GM12878 (cell line): Measurements from ENCODE around the gene ANXA3. TPM values are rescaled to one million over a fixed set of nuclear protein-coding genes. Genes with fewer than 3 reads are reported as not detected.

Experiments used
- ATAC-seq: fragments of 200-7000 bp; cut with Tn5 transposase; 3 replicates; pipeline ENCODE4 v1.9.1; 2020; ENCODE audit warnings: mild to moderate bottlenecking, moderate library complexity
- BruUV-seq: library from RNA; stranded (reverse); fragments of 400-500 nt; replicated peaks from 2 replicates; lab custom pipeline; 2021; lab: Mats Ljungman, UMichigan
- CTCF ChIA-PET: fragments of 300-600 bp; sonication (Branson Sonifier 250); formaldehyde crosslinking; extraction: SDS; loops from one replicate; lab custom pipeline; 2021; ENCODE audit warnings: inconsistent platforms; lab: Yijun Ruan, JAX
- POLR2A ChIA-PET: fragments of 350-600 bp; formaldehyde crosslinking; extraction: SDS; loops from one replicate; lab custom pipeline; 2021; ENCODE audit warnings: inconsistent platforms; lab: Charles Lee
- RAD21 ChIA-PET: fragments of 300-600 bp; sonication (Branson Sonifier 250); formaldehyde crosslinking; loops from one replicate; lab custom pipeline; 2023; ENCODE audit warnings: antibody characterized with exemption; ENCODE audit not compliant: unreplicated experiment; lab: Charles Lee
- SMC1A ChIA-PET: fragments of 300-600 bp; sonication (Branson Sonifier 250); formaldehyde crosslinking; loops from one replicate; lab custom pipeline; 2023; ENCODE audit not compliant: unreplicated experiment, uncharacterized antibody; lab: Charles Lee
- DNase-seq: peaks from one replicate; pipeline ENCODE4 v3.0.0-alpha.2; 2011; ENCODE audit warnings: low read depth, low spot score
- FAIRE-seq: peaks from 3 replicates; lab custom pipeline; 2011; peaks lifted over from hg19 to GRCh38; lab: Jason Lieb, UNC
- H2AFZ ChIP-seq: 2 replicates; pipeline ENCODE4 v1.6.0; 2011; ENCODE audit warnings: low read depth, low read length, control low read depth; ENCODE audit not compliant: control insufficient read depth
- H3K27ac ChIP-seq: 2 replicates; pipeline ENCODE4 v1.5.1; 2011; ENCODE audit warnings: control low read depth; ENCODE audit not compliant: control insufficient read depth, insufficient read depth
- H3K27me3 ChIP-seq, 2 experiments: replicated peaks in 1 of 2; 2 replicates each; pipeline versions ENCODE4 v1.6.0 to v1.6.1; 2011; ENCODE audit warnings: low read length in 1 of 2; ENCODE audit not compliant: control insufficient read depth in 2 of 2, insufficient read depth in 2 of 2
- H3K36me3 ChIP-seq, 2 experiments: 2 replicates each; pipeline ENCODE4 v1.5.1; 2011; ENCODE audit warnings: low read length in 1 of 2; ENCODE audit not compliant: control insufficient read depth in 2 of 2, insufficient read depth in 2 of 2
- H3K4me1 ChIP-seq: 2 replicates; pipeline ENCODE4 v1.6.1; 2011; ENCODE audit warnings: mild to moderate bottlenecking, low read length, moderate library complexity, mixed read lengths; ENCODE audit not compliant: control insufficient read depth, insufficient read depth
- H3K4me2 ChIP-seq: 2 replicates; pipeline ENCODE4 v1.6.0; 2011; ENCODE audit warnings: control low read depth; ENCODE audit not compliant: control insufficient read depth, insufficient read depth
- H3K4me3 ChIP-seq: fragments of 200-600 bp; sonication (generic); 2 replicates; pipeline ENCODE4 v1.5.1; 2016
- H3K79me2 ChIP-seq: 2 replicates; pipeline ENCODE4 v1.6.0; 2011; ENCODE audit warnings: low read length; ENCODE audit not compliant: control insufficient read depth, insufficient read depth
- H3K9ac ChIP-seq: 2 replicates; pipeline ENCODE4 v1.8.0; 2011; ENCODE audit warnings: low read length, control low read depth, mixed read lengths; ENCODE audit not compliant: control insufficient read depth, insufficient read depth
- H3K9me3 ChIP-seq: replicated peaks from 3 replicates; pipeline ENCODE4 v1.5.1; 2011; ENCODE audit warnings: mild to moderate bottlenecking, low read length; ENCODE audit not compliant: control insufficient read depth, insufficient read depth
- H4K20me1 ChIP-seq: 2 replicates; pipeline ENCODE4 v1.6.0; 2011; ENCODE audit not compliant: control insufficient read depth, insufficient read depth
- ATF7 ChIP-seq: fragments of 450-650 bp; IDR thresholded peaks from 2 replicates; pipeline ENCODE4 v1.6.1; 2016; ENCODE audit warnings: low read depth, mild to moderate bottlenecking
- BACH1 ChIP-seq: fragments of 450-650 bp; IDR thresholded peaks from 2 replicates; pipeline ENCODE4 v1.6.1; 2017; ENCODE audit warnings: mild to moderate bottlenecking, borderline replicate concordance
- CTCF ChIP-seq, 3 experiments: IDR thresholded peaks in 2 of 3; conservative IDR thresholded peaks in 1 of 3; 2 replicates each; pipeline ENCODE4 v1.5.1; 2011; ENCODE audit warnings: low read depth in 3 of 3, low read length in 3 of 3, mild to moderate bottlenecking in 3 of 3, control low read depth in 2 of 3, moderate library complexity in 2 of 3, inconsistent platforms in 1 of 3, mixed read lengths in 1 of 3; ENCODE audit not compliant: control insufficient read depth in 2 of 3, insufficient read depth in 1 of 3; ENCODE audit errors: extremely low read depth in 1 of 3
- KDM1A ChIP-seq: fragments of 200-600 bp; sonication (generic); IDR thresholded peaks from 2 replicates; pipeline ENCODE4 v1.6.1; 2016; ENCODE audit warnings: borderline replicate concordance
- MEF2B ChIP-seq: fragments of 450-650 bp; IDR thresholded peaks from 2 replicates; pipeline ENCODE4 v1.6.1; 2018; ENCODE audit warnings: mild to moderate bottlenecking, moderate library complexity; ENCODE audit not compliant: partially characterized antibody, poor library complexity, severe bottlenecking
- NFYB ChIP-seq: IDR thresholded peaks from 2 replicates; pipeline ENCODE4 v1.6.1; 2011; ENCODE audit warnings: low read depth, mild to moderate bottlenecking, low read length, improper control_type of control experiment, moderate library complexity; ENCODE audit not compliant: insufficient read depth
- RAD21 ChIP-seq: IDR thresholded peaks from 2 replicates; pipeline ENCODE4 v1.6.1; 2011; ENCODE audit warnings: mild to moderate bottlenecking, low read depth, low read length, moderate library complexity; ENCODE audit not compliant: insufficient read depth
- SIX5 ChIP-seq: IDR thresholded peaks from 2 replicates; pipeline ENCODE4 v1.6.1; 2011; ENCODE audit warnings: mild to moderate bottlenecking, low read depth, low read length, moderate library complexity; ENCODE audit not compliant: severe bottlenecking
- SP1 ChIP-seq: IDR thresholded peaks from one replicate; pipeline ENCODE4 v1.6.1; 2011; ENCODE audit warnings: low read depth, low read length
- TBL1XR1 ChIP-seq: IDR thresholded peaks from 2 replicates; pipeline ENCODE4 v1.6.1; 2012; ENCODE audit warnings: low read depth, low read length, improper control_type of control experiment
- WGBS: methylation state at CpG from one replicate; pipeline ENCODE4 v1.1.6; 2016; ENCODE audit warnings: low lambda C conversion rate; ENCODE audit not compliant: insufficient replicate concordance, insufficient coverage; ENCODE audit errors: missing lambda C conversion rate; 5-methylcytosine and 5-hydroxymethylcytosine counted together
- in situ Hi-C: fragments of 300-500 bp; cut with MboI; formaldehyde crosslinking; loops from 9 replicates; pipeline ENCODE4 v1.14.3; 2018; ENCODE audit warnings: mixed read lengths
- intact Hi-C: fragments of 100-400 bp; cut with micrococcal nuclease; formaldehyde crosslinking; loops from one replicate; pipeline ENCODE4 v1.14.2; 2022; ENCODE audit not compliant: unreplicated experiment
- polyA plus RNA-seq, 11 experiments: library from polyadenylated mRNA; depleted of rRNA in 4 of 11; unstranded in 6 of 11; stranded (reverse) in 5 of 11; fragments of >200 nt; fragmentation: Nextera tagmentation in 4 of 11; fragmentation: Illumina TruSeq in 1 of 11; extraction: Ambion mirVana in 4 of 11; extraction: Trizol in 1 of 11; gene quantifications; 1 replicate in 1 of 11; 2 replicates in 10 of 11; pipeline versions ENCODE4 v1.2.1 to v1.2.3, GENCODE V29; 2011 to 2016; ENCODE audit warnings: inconsistent platforms in 2 of 11, missing spikeins in 2 of 11, low read depth in 1 of 11
- total RNA-seq, 4 experiments: library from RNA; depleted of rRNA in 3 of 4; stranded (reverse); fragments of >200 nt in 3 of 4; fragmentation: Illumina TruSeq in 1 of 4; extraction: Trizol in 1 of 4; gene quantifications; 2 replicates each; pipeline versions ENCODE4 v1.2.1 to v1.2.3, GENCODE V29; 2013 to 2021
- TF ChIP-seq, protein P1 (sequence below): IDR thresholded peaks from 2 replicates; pipeline ENCODE4 v1.6.1; 2012; ENCODE audit warnings: low read depth, low read length, improper control_type of control experiment

The ANXA3 gene
- total and polyA plus RNA-seq, 10 of the 15 experiments (the other 5 are each of a cell fraction or from before 2014, with no cell fraction given): 0.28 to 14.7 (median 0.91) TPM

- WGBS: 69% methylated on average over 2 of the region's 2 CpGs
- FAIRE-seq: no peak
- Histone ChIP-seq H3K4me1 (peaks cover 14% of the 10 kb centered on the region), H2AFZ (no peak overlapping the region), H3K4me2 (no peak overlapping the region), H3K79me2 (no peaks in the 10 kb centered on the region), H3K27ac (no peak overlapping the region), H3K36me3 (no peaks in the 10 kb centered on the region), H4K20me1 (no peaks in the 10 kb centered on the region), H3K4me3 (no peak overlapping the region), H3K27me3 (no peaks in the 10 kb centered on the region), H3K9ac (no peak overlapping the region), H3K9me3 (no peaks in the 10 kb centered on the region)
- CTCF ChIA-PET: interaction anchor here (0.6 to 8.3 kb wide), 7 partner anchors 14 to 215 kb away, joined by 3 to 101 read pairs (median 4); no protein-coding TSS in a partner anchor
- no peak for ATAC-seq
- BruUV-seq: no TSS peak
- in situ Hi-C loops: no loop called here
- intact Hi-C loops: no loop called here
- TF ChIP-seq ATF7 (no peak), TBL1XR1 (no peak), KDM1A (no peak), SP1 (no peak), RAD21 (no peak), CTCF (IDR thresholded peaks at IDR 0.05 in 2 of 3, conservative IDR thresholded peaks at IDR 0.05 in 1 of 3; ENCODE audit: control insufficient read depth in 2 of 3, extremely low read depth in 1 of 3, insufficient read depth in 1 of 3, low read depth in 3 of 3, low read length in 3 of 3) (no peak), NFYB (no peak), SIX5 (no peak), BACH1 (no peak), MEF2B (no peak)
- TF ChIP-seq, protein P1, sequence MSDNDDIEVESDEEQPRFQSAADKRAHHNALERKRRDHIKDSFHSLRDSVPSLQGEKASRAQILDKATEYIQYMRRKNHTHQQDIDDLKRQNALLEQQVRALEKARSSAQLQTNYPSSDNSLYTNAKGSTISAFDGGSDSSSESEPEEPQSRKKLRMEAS: no peak
- SMC1A ChIA-PET: interaction anchor here (0.5 to 7.7 kb wide), 22 partner anchors 9 to 214 kb away, joined by 3 to 74 read pairs (median 5); no protein-coding TSS in a partner anchor
- no peak for DNase-seq
- RAD21 ChIA-PET: interaction anchor here (0.8 to 8.4 kb wide), 7 partner anchors 11 to 217 kb away, joined by 3 to 79 read pairs (median 3); no protein-coding TSS in a partner anchor
- POLR2A ChIA-PET: interaction anchor here (1.0 to 1.3 kb wide), 2 partner anchors 14 to 103 kb away, joined by 4 read pairs; no protein-coding TSS in a partner anchor
Measured at GRCh38 chr4:78647272-78647671, 95.7 kb downstream of the ANXA3 start.
